Upper lobe of left lung (tissue), 6 donors: ENCODE data around the gene MEP1B. TPM values are rescaled to one million over a fixed set of nuclear protein-coding genes. Genes with fewer than 3 reads are reported as not detected.

Experiments
- small RNA-seq, 4 donors: library from RNA; depleted of rRNA; stranded (forward); fragments of <200 nt; gene quantifications; one replicate each; pipeline ENCODE3, GENCODE V24; 2016
- total RNA-seq, 6 donors: library from RNA; depleted of rRNA in 4 of 6; stranded (reverse); fragments of >200 nt in 4 of 6; gene quantifications; one replicate each; pipeline versions ENCODE4 v1.1.0 to v1.2.1, GENCODE V29; 2016 to 2021
- donor health status: DM: no; HTN: no; CAD: no; lungs with moderate emphysema.
- donor health status: DM: no; HTN: yes; CAD: no; lungs with severe emphysema.

Gene MEP1B
- total RNA-seq, 6 donors from 2014 or later: not detected

Small RNA genes within 50 kb of the gene (small RNA-seq; reads per million reads assigned to genes)
- gene RF00019 (0 reads per million in 4 donors), gene RNA5SP453 (0 to 0.88 (median 0.10) reads per million in 4 donors)

Other genes starting within 250 kb of the MEP1B start
- gene TRAPPC8, start 246.9 kb upstream of the MEP1B start, total RNA-seq: 10 to 100 TPM; 14.1 to 56.4 (median 40.2) TPM
- 1 to 10 TPM; 3.3 to 5.6 (median 4.9) TPM for gene RNF125, start 171.2 kb upstream of the MEP1B start, total RNA-seq
- 10 to 100 TPM; 17.8 to 34.5 (median 25.5) TPM for gene RNF138, start 98.2 kb upstream of the MEP1B start, total RNA-seq